ENCODE data around the gene CACNA2D3.

DNA sequence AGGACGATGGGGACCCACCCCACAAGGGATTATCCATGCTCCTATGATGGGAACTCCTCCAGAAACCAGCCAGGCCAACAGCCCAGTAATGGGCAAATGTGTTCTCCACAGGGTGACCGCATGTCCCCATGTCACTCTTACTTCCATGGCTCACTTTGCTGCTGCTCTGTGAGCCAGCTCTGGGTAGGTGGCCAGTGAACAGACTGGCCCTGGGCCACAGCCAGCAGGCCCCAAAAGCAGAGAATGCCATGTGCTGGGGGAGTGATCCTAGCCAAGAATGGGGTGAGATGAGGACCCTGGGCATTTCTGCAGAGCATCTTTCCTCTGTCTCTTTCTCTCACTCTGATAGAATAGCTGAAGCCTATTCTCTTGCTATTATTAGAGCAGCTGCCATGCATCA lies 414.1 kb downstream of the CACNA2D3 start:
- TF ChIP-seq, protein P1, sequence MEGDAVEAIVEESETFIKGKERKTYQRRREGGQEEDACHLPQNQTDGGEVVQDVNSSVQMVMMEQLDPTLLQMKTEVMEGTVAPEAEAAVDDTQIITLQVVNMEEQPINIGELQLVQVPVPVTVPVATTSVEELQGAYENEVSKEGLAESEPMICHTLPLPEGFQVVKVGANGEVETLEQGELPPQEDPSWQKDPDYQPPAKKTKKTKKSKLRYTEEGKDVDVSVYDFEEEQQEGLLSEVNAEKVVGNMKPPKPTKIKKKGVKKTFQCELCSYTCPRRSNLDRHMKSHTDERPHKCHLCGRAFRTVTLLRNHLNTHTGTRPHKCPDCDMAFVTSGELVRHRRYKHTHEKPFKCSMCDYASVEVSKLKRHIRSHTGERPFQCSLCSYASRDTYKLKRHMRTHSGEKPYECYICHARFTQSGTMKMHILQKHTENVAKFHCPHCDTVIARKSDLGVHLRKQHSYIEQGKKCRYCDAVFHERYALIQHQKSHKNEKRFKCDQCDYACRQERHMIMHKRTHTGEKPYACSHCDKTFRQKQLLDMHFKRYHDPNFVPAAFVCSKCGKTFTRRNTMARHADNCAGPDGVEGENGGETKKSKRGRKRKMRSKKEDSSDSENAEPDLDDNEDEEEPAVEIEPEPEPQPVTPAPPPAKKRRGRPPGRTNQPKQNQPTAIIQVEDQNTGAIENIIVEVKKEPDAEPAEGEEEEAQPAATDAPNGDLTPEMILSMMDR (IDR thresholded peaks at IDR 0.05; ENCODE audit: low read length), result no peak
- TF ChIP-seq EZH2phosphoT487 (IDR thresholded peaks at IDR 0.05; ENCODE audit: low read length), result no peak
